HepG2 (cell line): ENCODE measurements around the gene PRMT5. TPM values are rescaled to one million over a fixed set of nuclear protein-coding genes. Genes with fewer than 3 reads are reported as not detected.
A peak's percentile ranks its signal among the peaks of the same experiment; 100 is the strongest.

Experiments used
- AGO2 ChIP-seq: fragments of 200-400 bp; formaldehyde crosslinking; optimal IDR thresholded peaks from 2 replicates; pipeline ENCODE3; 2017; ENCODE audit warnings: mild to moderate bottlenecking, low read depth, low read length, moderate library complexity
- CREBL2 ChIP-seq: sonication (generic); formaldehyde crosslinking; IDR thresholded peaks from 2 replicates; pipeline ENCODE4 v1.8.1; 2023; ENCODE audit warnings: missing genetic modification reagents, mild to moderate bottlenecking, borderline replicate concordance
- NFKB2 ChIP-seq: sonication (generic); formaldehyde crosslinking; IDR thresholded peaks from 2 replicates; pipeline ENCODE4 v1.4.0; 2020; ENCODE audit warnings: missing genetic modification reagents, borderline replicate concordance
- ZFP36 ChIP-seq: fragments of 150-350 bp; IDR thresholded peaks from 2 replicates; pipeline ENCODE4 v1.6.1; 2018; ENCODE audit warnings: borderline replicate concordance, low read length, low read depth; ENCODE audit not compliant: partially characterized antibody
- ZNF710 ChIP-seq: sonication (generic); formaldehyde crosslinking; IDR thresholded peaks from 2 replicates; pipeline ENCODE4 v1.5.0; 2020; ENCODE audit warnings: mild to moderate bottlenecking, missing genetic modification reagents, borderline replicate concordance
- ZNF891 ChIP-seq: sonication (generic); formaldehyde crosslinking; IDR thresholded peaks from 2 replicates; pipeline ENCODE4 v1.5.0; 2020; ENCODE audit warnings: mild to moderate bottlenecking, missing genetic modification reagents
- ZXDC ChIP-seq: sonication (generic); formaldehyde crosslinking; IDR thresholded peaks from 2 replicates; pipeline ENCODE4 v1.5.0; 2020; ENCODE audit warnings: mild to moderate bottlenecking, missing genetic modification reagents
- polyA plus RNA-seq, 8 experiments: library from polyadenylated mRNA; depleted of rRNA in 3 of 8; stranded (reverse) in 7 of 8; unstranded in 1 of 8; fragments of >200 nt; fragmentation: Illumina TruSeq in 4 of 8; extraction: Trizol in 4 of 8; gene quantifications; 2 replicates each; pipeline versions ENCODE4 v1.2.1 to v1.2.3, GENCODE V29; 2011 to 2016; ENCODE audit warnings: low read depth in 4 of 8, missing spikeins in 1 of 8, mixed read lengths in 1 of 8; ENCODE audit not compliant: insufficient read depth in 1 of 8
- total RNA-seq, 5 experiments: library from RNA; depleted of rRNA; stranded (reverse); fragments of >200 nt; fragmentation: Illumina TruSeq; extraction: Trizol; gene quantifications; 2 replicates each; pipeline ENCODE4 v1.2.3, GENCODE V29; 2016; ENCODE audit warnings: low read depth in 1 of 5

PRMT5 gene
- total and polyA plus RNA-seq, 2 of the 13 experiments (the other 11 are each of a cell fraction or from before 2014, with no cell fraction given), result 210 to 354 TPM

GRCh38 chr14:22878271-22879246 is 50.6 kb downstream of the PRMT5 start (continued):
- TF ChIP-seq CREBL2 (CRISPR knock-in tag), result 0 out of 2 replicates have a peak, but pooled peaks have one; percentile 20
- TF ChIP-seq ZNF710, result 0 out of 2 replicates have a peak, but pooled peaks have one; percentile 20
- TF ChIP-seq ZNF891, result no peak
- peak; percentile 41 for TF ChIP-seq ZFP36
- peak; percentile 34 for TF ChIP-seq AGO2
- TF ChIP-seq NFKB2 (CRISPR knock-in tag), result 0 out of 2 replicates have a peak, but pooled peaks have one; percentile 37
- TF ChIP-seq ZXDC (CRISPR knock-in tag), result 0 out of 2 replicates have a peak, but pooled peaks have one; percentile 30
- TF ChIP-seq, all 625 proteins: peak for 17
